ENCODE results near the gene CDC42SE2.
A peak's percentile ranks its signal among the peaks of the same experiment; 100 is the strongest.

- TF ChIP-seq CTCF (IDR thresholded peaks at IDR 0.05; ENCODE audit: poor library complexity, severe bottlenecking) (peak; percentile 82), EP300 (conservative IDR thresholded peaks at IDR 0.05; ENCODE audit: poor library complexity, severe bottlenecking) (no peak)
Observed at GRCh38 chr5:131417240-131417869, 153.5 kb downstream of the CDC42SE2 start.

Measured in neural cell (in vitro differentiated cells).